Measurements from ENCODE around the gene SEMA6A.

Gene SEMA6A

GRCh38 chr5:116577064-116577788, 2.6 kb upstream of the SEMA6A start:
- DNase-seq (ENCODE audit: low read depth in 2 of 2, low spot score in 1 of 2), result no peak

GRCh38 chr5:116576053-116576713, 1.6 kb upstream of the SEMA6A start:
- DNase-seq (ENCODE audit: low read depth in 2 of 2, low spot score in 1 of 2), result no peak

- no peak for DNase-seq (ENCODE audit: low read depth in 2 of 2, low spot score in 1 of 2)
These were observed 866 bp upstream of the SEMA6A start for GRCh38 chr5:116575326-116576052.

- no peak for DNase-seq (ENCODE audit: low read depth in 2 of 2, low spot score in 1 of 2)
These were observed 789 bp downstream of the SEMA6A start for GRCh38 chr5:116573702-116574366.

GRCh38 chr5:116573279-116573701, 1.3 kb downstream of the SEMA6A start:
- DNase-seq (ENCODE audit: low read depth in 2 of 2, low spot score in 1 of 2), result no peak

- no peak for DNase-seq (ENCODE audit: low read depth in 2 of 2, low spot score in 1 of 2)
These were observed 2.0 kb downstream of the SEMA6A start for GRCh38 chr5:116572350-116573278.

- DNase-seq (ENCODE audit: low read depth in 2 of 2, low spot score in 1 of 2), result no peak
These were observed 2.9 kb downstream of the SEMA6A start for GRCh38 chr5:116571568-116572349.

- DNase-seq (ENCODE audit: low read depth in 2 of 2, low spot score in 1 of 2), result no peak
These were observed 4.6 kb downstream of the SEMA6A start for GRCh38 chr5:116569999-116570398.

- no peak for DNase-seq (ENCODE audit: low read depth in 2 of 2, low spot score in 1 of 2)
These were observed 7.5 kb downstream of the SEMA6A start for GRCh38 chr5:116567106-116567505.

- DNase-seq (ENCODE audit: low read depth in 2 of 2, low spot score in 1 of 2), result no peak
These were observed 8.4 kb downstream of the SEMA6A start for GRCh38 chr5:116566251-116566650.

- no peak for DNase-seq (ENCODE audit: low read depth in 2 of 2, low spot score in 1 of 2)
These were observed 9.7 kb downstream of the SEMA6A start for GRCh38 chr5:116564756-116565490.

- DNase-seq (ENCODE audit: low read depth in 2 of 2, low spot score in 1 of 2), result no peak
These were observed 10.3 kb downstream of the SEMA6A start for GRCh38 chr5:116564312-116564711.

GRCh38 chr5:116563736-116564308, 10.8 kb downstream of the SEMA6A start:
- no peak for DNase-seq (ENCODE audit: low read depth in 2 of 2, low spot score in 1 of 2)

- DNase-seq (ENCODE audit: low read depth in 2 of 2, low spot score in 1 of 2), result no peak
These were observed 12.0 kb downstream of the SEMA6A start for GRCh38 chr5:116562669-116563068.

GRCh38 chr5:116561658-116562057, 13.0 kb downstream of the SEMA6A start:
- DNase-seq (ENCODE audit: low read depth in 2 of 2, low spot score in 1 of 2), result no peak

- DNase-seq (ENCODE audit: low read depth in 2 of 2, low spot score in 1 of 2), result no peak
These were observed 14.9 kb downstream of the SEMA6A start for GRCh38 chr5:116559673-116560164.

- DNase-seq (ENCODE audit: low read depth in 2 of 2, low spot score in 1 of 2), result no peak
These were observed 15.4 kb downstream of the SEMA6A start for GRCh38 chr5:116559239-116559638.

GRCh38 chr5:116557669-116558271, 16.9 kb downstream of the SEMA6A start:
- DNase-seq (ENCODE audit: low read depth in 2 of 2, low spot score in 1 of 2), result no peak
